G401 (cell line): ENCODE measurements around the gene CNTRL. TPM values are rescaled to one million over a fixed set of nuclear protein-coding genes. Genes with fewer than 3 reads are reported as not detected.
"Not testable (repeated sequence)": the region's sequence is repeated elsewhere in the genome, so short reads cannot be mapped to it uniquely, and the experiment has no call there.

Experiments
- DNase-seq: peaks from one replicate; pipeline ENCODE4 v3.0.0-alpha.2; 2015; ENCODE audit warnings: low spot score
- in situ Hi-C: cut with HindIII; loops from 2 replicates; pipeline ENCODE4 v1.10.0; 2016; ENCODE audit warnings: low sequenced_read_pairs, mixed read lengths
- total RNA-seq: library from RNA; depleted of rRNA; stranded (reverse); fragments of >200 nt; shearing (Covaris generic); gene quantifications from 2 replicates; pipeline ENCODE4 v1.2.3, GENCODE V29; 2014; rRNA removed

Gene CNTRL, protein sequence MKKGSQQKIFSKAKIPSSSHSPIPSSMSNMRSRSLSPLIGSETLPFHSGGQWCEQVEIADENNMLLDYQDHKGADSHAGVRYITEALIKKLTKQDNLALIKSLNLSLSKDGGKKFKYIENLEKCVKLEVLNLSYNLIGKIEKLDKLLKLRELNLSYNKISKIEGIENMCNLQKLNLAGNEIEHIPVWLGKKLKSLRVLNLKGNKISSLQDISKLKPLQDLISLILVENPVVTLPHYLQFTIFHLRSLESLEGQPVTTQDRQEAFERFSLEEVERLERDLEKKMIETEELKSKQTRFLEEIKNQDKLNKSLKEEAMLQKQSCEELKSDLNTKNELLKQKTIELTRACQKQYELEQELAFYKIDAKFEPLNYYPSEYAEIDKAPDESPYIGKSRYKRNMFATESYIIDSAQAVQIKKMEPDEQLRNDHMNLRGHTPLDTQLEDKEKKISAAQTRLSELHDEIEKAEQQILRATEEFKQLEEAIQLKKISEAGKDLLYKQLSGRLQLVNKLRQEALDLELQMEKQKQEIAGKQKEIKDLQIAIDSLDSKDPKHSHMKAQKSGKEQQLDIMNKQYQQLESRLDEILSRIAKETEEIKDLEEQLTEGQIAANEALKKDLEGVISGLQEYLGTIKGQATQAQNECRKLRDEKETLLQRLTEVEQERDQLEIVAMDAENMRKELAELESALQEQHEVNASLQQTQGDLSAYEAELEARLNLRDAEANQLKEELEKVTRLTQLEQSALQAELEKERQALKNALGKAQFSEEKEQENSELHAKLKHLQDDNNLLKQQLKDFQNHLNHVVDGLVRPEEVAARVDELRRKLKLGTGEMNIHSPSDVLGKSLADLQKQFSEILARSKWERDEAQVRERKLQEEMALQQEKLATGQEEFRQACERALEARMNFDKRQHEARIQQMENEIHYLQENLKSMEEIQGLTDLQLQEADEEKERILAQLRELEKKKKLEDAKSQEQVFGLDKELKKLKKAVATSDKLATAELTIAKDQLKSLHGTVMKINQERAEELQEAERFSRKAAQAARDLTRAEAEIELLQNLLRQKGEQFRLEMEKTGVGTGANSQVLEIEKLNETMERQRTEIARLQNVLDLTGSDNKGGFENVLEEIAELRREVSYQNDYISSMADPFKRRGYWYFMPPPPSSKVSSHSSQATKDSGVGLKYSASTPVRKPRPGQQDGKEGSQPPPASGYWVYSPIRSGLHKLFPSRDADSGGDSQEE (N-terminal part only)
- total RNA-seq: 4.4 and 9.6 TPM in 2 replicates

DNA sequence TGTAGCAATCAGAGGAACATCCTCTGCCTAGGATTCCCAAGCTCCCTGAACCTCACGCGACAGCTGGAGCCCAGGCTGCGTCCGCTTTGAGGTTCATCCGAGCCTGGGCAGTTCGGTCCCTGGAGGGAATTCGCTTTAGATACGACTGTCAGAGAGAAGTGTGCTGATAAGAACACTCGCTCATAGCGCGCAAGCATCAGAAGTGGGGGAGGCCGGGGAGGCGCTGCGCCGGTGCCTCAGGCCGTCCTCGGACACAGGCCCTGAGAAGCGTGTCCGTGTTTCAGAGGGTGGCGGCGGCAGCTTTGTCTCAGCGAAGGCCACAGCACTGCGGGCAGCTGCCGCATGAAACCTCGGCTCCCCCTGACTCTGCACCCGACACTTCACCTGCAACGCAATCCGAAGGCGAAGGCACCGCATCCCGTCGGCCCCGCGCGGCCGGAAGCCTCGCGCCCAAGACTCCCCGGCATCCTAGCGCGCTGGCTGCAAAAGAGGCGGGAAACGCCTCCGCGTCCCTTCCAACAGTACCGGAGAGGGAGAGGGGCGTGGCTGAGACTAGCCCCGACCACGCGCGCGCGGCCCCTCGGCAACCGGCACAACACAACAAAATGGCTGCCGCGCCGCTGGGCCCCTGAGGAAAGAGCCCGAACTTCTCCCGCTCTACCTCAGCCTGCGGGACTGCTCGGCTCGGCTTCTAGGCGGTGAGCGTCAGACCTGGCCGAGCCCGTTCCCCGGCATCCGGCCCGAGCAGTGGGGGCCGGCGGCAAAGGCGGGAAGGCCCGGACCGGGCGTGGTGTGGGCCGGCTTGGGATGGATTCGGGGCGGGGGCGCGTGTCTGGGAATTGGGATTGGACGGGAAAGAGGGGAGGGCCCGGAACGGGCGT lies at the start of gene CNTRL:
Gene CNTRL (plus strand): TSS at position 586 of the 881 bp plus-strand sequence. CDS start 13,372 bp downstream, outside the sequence.
- in situ Hi-C loops: no loop called here
- DNase-seq: peak; percentile 85

DNA sequence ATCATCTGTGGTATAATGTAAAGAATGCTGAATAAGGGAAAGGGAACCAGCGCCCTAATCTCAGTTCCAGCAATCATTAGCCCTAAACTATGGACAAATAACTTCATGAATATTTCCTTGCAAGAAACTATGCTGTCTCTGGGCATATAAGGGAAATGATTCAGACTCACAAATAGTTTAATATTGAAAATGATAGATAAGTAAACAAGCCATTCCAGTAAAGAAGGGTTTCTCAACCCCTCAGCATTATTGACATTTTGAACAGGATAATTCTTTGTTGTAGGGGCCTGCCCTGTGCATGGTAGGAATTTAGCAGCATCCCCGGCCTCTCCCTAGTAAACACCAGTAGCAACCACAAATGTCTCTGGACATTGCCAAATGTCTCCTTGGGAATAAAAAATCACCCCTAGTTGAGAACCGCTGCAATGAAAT lies 48.5 kb upstream of the CNTRL start:
- in situ Hi-C loops: no loop called here
- no peak for DNase-seq

DNA sequence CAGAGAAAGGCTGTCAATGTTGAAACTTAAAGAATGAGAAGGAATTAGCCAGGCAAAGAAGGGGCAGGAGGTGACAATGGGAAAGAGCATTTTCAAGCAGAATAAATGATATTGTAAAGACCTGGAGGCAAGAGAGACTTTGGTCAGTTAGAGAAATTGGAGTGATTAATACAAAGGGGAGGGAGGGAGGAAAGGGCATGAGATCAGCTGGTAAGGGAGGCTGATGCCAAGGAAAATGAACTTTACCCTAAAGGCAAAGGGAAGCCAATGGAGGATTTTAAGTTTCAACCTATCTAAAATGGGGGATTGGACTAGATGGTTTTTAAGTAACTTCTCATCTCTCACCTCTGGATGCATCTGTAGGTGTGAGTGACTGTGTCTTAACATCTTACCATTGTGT lies 48.0 kb upstream of the CNTRL start:
- in situ Hi-C loops: no loop called here

DNA sequence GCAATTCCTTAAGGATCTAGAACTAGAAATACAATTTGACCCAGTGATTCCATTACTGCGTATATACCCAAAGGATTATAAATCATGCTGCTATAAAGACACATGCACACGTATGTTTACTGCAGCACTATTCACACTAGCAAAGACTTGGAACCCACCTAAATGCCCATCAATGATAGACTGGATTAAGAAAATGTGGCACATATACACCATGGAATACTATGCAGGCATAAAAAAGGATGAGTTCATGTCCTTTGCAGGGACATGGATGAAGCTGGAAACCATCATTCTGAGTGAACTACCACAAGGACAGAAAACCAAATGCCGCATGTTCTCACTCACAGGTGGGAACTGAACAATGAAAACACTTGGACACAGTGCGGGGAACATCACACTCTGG lies 46.5 kb upstream of the CNTRL start:
- DNase-seq, in situ Hi-C loops: not testable (repeated sequence)

More for the DNA sequence above, 48.0 kb upstream of the CNTRL start:
- DNase-seq: no peak

DNA sequence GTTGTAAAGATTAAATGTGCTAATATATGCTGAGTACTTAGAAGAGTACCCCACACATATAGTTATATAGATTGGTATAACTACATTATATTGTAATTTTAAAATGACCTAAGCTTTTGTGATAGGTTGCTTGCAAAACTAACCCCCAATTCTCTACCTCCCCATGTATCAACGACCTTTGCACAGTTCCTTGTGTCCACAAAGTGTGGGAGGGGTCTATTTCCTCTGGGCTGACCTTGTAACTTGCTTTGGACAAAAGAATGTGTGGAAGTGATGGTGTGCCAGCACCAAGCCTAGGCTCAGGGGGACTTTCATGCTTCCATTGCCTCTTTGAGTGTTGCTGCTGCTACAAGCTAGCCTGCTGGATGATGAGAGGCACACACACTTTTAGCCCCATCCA lies 45.3 kb upstream of the CNTRL start:
- in situ Hi-C loops: no loop called here
- no peak for DNase-seq

DNA sequence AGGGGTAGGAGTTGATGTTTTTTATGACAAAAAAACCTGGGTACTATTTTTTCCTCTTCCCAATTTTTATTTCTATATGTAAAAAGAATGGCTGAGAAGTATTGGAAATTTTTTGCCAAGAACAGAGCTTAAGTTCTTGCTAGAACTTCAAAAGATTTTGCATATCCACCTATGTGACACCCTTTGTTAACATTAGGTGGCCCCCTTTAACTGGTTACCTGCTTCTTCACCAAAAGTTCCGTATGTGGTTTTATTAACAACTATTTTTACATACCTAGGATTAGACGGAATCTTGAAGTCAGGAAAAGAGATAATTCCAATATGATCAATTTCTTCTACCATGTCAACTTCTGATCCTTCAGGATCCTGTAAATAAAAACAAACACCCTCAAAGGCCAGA lies 40.2 kb upstream of the CNTRL start:
- in situ Hi-C loops: no loop called here
- DNase-seq: no peak

DNA sequence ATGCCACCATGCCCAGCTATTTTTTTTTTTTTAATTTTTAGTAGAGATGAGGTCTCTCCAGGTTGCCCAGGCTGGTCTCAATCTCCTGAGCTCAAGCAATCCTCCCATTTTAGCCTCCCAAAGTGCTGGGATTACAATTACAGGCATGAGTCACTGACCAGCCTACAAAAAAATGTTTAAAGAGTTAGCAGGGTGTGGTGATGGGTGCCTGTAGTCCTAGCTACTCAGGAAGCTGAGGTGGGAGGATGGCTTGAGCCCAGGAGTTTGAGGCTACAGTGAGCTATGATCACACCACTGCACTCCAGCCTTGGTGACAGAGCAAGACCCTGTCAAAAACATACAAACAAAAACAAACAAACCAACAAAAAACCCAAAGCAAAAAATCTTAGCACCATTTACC lies 39.0 kb upstream of the CNTRL start:
- in situ Hi-C loops, DNase-seq: not testable (repeated sequence)

DNA sequence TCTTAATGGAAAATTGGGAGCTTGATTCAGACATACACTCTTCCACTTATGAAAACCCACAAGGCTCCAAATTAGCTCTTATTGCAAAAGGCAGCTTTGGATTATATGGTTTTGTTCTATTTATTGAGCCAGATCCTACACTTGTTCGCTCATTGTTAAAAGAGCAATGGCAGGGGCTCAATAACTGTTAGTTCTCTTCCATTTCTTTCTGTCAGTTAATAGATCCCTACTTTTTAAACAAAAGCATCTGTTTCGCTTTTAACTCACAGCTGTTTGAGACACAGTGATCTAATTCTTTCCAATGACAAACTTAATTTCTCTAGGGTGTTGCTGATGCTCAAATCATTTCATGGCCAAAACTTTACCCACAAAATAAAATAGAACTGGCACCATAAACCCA lies 36.4 kb upstream of the CNTRL start:
- DNase-seq: no peak
- in situ Hi-C loops: no loop called here

DNA sequence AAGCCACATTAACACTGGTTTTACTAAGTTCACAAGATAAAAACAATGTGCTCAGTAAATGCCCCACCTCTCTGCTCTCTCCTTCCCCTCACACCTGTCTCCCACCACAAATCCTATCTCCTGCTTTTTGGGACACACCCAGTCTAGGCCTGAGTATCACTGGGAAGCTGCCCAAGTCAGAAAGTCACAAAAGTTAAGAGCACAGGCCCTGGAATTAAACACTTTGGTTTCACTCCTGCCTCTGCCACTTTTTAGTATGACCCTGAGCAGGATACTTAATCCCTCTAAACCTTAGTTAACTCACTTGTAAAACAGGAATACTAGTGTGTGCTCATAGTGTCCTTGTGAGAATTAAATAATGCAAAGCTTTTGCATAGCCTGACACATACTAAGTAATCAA lies 36.0 kb upstream of the CNTRL start:
- DNase-seq: no peak
- in situ Hi-C loops: no loop called here

DNA sequence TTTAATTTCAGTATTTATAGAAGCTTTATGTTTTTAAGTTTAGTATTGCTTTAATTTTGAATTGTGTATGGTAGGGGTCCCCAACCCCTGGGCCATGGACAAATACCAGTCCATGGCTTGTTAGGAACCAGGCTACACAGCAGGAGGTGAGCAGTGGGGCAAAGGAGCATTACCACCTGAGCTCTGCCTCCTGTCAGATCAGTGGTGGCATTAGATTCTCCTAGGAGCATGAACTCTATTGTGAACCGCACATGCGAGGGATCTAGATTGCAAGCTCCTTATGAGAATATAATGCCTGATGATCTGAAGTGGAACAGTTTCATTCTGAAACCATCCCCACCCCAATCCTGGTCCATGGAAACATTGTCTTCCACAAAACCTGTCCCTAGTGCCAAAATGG lies 26.6 kb upstream of the CNTRL start:
- no peak for DNase-seq
- in situ Hi-C loops: no loop called here

DNA sequence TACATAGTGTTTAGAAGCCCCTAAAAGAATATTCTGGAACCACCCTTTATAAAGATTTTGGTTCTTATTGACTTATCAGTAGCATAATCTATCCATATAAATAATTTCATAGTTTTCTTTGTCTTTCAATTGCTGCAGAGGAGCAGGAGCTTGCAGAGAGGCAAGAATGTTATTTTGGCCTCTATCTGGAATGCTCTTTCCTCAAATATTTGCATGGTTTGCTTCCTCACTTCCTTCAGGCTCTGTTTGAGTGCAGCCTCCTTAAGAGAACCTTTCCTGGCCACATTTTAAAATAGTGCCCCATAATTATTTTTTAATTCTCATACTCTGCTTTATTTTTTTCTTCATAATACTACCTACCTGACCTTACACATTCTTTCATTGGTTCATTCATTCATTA lies 26.1 kb upstream of the CNTRL start:
- in situ Hi-C loops: no loop called here
- no peak for DNase-seq

DNA sequence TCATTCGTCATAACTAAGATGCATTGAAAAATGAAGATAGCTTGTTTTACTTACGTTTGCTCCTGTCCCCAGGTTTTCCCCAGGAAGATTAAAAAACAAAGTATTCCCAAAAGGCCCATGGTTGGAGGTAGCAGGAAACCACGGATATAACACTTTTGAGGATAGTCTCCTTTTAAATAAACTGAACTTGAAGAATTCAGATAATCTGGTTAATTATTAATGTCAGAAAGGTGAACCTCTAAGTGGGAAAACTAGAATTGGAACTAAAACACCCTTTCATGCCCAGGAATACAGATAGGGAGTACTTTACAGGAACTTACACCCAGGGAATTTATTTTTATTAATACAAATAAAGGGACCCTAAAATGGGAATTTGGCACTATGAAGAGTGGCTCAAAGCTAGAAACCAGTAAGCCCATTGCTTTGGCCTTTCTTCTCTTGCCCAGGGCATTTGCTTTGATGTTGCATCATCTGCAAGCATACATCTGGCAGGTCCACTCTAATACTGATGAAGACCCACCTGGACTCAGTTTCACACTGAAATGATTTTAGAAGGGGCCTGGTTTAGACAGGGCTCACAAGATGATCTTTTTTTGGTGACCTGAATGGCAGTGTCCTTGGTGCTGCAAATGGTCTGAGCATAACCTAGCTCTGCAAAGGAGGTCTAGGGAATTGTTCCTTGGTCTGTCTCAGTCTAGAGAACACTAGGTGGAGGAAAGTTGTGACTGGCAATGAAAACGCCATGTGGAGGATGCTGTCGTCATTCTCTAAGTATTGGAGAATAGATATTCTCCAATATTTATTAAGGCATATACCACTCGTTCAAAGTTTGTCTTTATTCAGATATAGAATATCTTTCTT lies 24.4 kb upstream of the CNTRL start, which contains the start of gene C5:
Gene C5 (minus strand): TSS at position 148 of the 861 bp plus-strand sequence. CDS start 29 bp downstream, at position 119.
- DNase-seq: no peak
- in situ Hi-C loops: no loop called here

DNA sequence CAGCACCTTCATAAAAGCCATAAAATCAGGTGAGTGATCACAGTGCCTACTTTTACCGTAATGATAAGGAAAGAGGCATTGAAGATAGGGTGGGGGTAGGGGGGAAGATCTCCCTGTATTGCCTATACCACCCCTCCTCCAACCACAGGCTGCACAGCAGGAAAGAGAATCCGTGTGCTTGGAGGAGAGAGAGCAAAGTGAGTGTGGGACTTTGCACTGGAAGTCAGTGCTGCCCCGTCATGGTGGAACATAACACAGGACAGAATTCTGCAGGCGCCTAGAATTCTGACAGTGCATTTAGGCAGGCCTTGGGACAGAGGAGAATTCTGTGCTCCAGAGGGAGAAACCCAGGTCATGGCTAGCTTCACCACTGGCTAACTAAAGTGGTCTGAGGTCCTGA lies 21.2 kb upstream of the CNTRL start:
- in situ Hi-C loops: no loop called here

DNA sequence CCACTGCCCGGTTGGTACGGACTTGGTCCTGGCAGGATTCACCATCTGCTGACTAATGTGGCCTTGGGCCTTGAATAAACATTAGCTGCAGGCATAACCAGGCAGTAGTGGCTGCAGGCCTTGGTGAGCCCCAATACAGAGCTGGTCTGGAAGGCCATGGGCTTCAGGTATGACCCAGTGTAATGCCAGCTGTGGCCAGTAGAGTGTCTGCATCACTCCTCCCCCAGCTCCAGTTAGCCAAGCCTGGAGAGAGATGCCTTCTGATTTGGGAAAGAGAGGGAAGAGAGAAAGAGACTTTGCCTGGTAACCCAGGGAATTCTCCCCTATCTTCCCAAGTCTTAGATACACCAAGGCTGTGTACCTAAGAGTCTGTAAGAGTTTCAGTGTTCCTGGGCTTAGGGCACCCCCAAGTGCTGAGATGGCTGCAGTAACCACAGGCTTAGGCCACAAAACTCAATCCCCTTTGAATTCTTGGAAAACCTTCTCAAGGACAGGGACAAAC lies 19.1 kb upstream of the CNTRL start:
- DNase-seq: peak; percentile 19
- in situ Hi-C loops: no loop called here

More for the DNA sequence above, 21.2 kb upstream of the CNTRL start:
- no peak for DNase-seq

DNA sequence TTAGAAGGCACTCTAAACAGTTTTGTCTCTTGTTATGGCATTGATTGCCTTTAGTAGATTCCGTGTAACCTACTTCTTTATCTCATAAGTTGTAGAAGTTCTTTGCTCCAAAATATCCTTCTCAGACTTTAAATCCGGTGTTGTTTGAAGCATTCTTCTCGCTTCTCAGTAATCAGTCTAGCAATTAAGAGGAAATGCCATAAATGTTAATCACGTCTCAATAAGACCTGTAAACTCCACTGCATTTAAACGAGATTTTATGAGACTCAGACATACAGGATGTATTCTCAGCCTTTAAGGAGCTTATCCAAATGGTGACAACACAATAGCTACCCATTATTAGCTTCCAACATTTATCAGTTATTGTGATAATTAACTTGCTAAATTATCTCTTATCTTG lies 16.9 kb upstream of the CNTRL start:
- no peak for DNase-seq
- in situ Hi-C loops: no loop called here

DNA sequence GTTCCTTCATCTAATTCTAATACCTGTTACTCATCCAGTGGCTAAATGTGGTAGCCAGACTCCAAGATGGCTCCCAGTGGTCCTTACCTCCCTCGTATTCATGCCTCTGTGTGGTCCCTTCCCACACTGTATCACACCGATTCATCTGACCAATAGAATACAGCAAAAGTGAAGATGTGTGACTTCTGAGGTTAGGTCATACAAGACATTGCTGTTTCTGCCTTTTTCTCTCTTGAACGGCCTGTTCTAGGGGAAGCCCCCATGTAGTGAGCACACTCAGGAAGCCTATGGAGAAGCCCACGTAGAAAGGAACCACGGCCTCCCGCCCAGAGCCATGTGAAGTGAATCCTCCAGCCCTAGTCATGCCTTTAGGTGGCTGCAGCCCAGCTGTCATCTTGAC lies 15.2 kb upstream of the CNTRL start:
- DNase-seq: no peak
- in situ Hi-C loops: no loop called here

DNA sequence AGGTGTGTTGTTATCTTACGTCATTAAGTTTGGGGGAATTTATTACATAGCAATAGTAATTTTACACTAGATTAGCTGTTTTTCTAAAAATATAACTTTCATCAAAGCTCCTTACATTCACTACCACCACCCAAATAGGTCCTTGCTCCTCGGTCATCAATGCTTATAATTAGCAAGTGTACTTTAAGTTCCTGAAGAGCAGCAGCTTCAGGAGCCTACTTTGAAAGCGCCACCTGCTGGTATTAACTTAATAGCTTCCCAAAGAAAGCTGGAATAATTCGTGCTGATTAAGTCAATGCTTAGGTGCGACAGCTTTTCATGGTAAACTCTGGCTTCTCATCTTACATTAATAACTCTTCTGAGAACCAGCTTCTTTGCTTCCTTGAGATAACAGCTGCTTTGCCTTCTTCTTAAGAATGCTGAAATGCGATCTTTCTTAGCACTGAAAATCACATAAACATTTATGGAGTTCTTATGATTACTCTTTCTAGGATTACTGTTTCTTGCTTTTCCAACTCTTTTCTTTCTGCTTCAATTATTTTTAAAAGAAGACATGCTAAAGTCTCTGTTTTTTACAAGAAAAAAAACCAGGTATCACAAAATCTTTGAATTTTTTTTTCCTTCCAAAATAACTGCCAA lies 14.6 kb upstream of the CNTRL start:
- in situ Hi-C loops: no loop called here
- DNase-seq: peak; percentile 77
